Omental fat pad (tissue), 4 donors: Measurements from ENCODE around the gene UBQLNL. TPM values are rescaled to one million over a fixed set of nuclear protein-coding genes. Genes with fewer than 3 reads are reported as not detected.
A peak's percentile ranks its signal among the peaks of the same experiment; 100 is the strongest.

Experiments
- ATAC-seq: fragments of 150-250 bp; one replicate; pipeline ENCODE4 v1.9.1; 2016; ENCODE audit warnings: mild to moderate bottlenecking, moderate library complexity; ENCODE audit not compliant: low FRiP score
- DNase-seq: peaks from one replicate; pipeline ENCODE4 v3.0.0-alpha.2; 2019; ENCODE audit warnings: low spot score
- total RNA-seq, 4 donors: library from RNA; depleted of rRNA; stranded (reverse); fragments of >200 nt; gene quantifications; one replicate each; pipeline ENCODE4 v1.1.0, GENCODE V29; 2016
- TF ChIP-seq, protein P1 (sequence below), 3 donors: fragments of 450-650 bp; IDR thresholded peaks; one replicate each; pipeline ENCODE4 v1.5.1; 2016 to 2017; ENCODE audit warnings: antibody characterized with exemption in 3 of 3, mild to moderate bottlenecking in 3 of 3, moderate library complexity in 2 of 3

Gene UBQLNL
- total RNA-seq, 4 donors from 2014 or later = 0.19 to 1.7 (median 0.81) TPM

- TF ChIP-seq, protein P1, sequence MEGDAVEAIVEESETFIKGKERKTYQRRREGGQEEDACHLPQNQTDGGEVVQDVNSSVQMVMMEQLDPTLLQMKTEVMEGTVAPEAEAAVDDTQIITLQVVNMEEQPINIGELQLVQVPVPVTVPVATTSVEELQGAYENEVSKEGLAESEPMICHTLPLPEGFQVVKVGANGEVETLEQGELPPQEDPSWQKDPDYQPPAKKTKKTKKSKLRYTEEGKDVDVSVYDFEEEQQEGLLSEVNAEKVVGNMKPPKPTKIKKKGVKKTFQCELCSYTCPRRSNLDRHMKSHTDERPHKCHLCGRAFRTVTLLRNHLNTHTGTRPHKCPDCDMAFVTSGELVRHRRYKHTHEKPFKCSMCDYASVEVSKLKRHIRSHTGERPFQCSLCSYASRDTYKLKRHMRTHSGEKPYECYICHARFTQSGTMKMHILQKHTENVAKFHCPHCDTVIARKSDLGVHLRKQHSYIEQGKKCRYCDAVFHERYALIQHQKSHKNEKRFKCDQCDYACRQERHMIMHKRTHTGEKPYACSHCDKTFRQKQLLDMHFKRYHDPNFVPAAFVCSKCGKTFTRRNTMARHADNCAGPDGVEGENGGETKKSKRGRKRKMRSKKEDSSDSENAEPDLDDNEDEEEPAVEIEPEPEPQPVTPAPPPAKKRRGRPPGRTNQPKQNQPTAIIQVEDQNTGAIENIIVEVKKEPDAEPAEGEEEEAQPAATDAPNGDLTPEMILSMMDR (IDR thresholded peaks at IDR 0.05) = peak in 1 of 3 donors; percentile 37
- ATAC-seq = peak; percentile 73
These were observed 40.2 kb downstream of the UBQLNL start for GRCh38 chr11:5476186-5476819.

DNA sequence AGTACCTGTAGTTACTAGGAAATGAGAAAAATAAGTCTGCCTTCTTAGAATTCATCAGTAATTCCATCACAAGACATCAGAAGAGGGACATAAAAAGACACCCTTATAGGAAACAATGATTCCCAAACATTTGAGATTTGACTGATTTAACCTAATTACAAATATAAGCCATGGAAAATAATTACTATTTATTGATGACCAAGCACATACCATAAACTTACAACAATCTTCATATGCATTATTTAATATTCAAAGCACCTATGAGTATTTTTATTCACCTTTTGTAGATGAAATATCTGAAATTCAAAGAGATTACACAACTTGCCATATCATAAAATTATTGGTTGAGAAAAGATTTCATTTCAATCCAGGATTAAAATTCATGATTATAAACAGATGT lies 42.6 kb downstream of the UBQLNL start:
- ATAC-seq (no peak), DNase-seq (no peak)
- TF ChIP-seq, protein P1 (IDR thresholded peaks at IDR 0.05) = no peak

More at GRCh38 chr11:5476186-5476819, 40.2 kb downstream of the UBQLNL start:
- no peak for DNase-seq

- no peak for ATAC-seq
- TF ChIP-seq, protein P1 (IDR thresholded peaks at IDR 0.05) = no peak
- no peak for DNase-seq
These were observed 49.0 kb downstream of the UBQLNL start for GRCh38 chr11:5467527-5467926.

Other genes with a start within 250 kb of the UBQLNL start
- gene HBE1, start 246.8 kb downstream of the UBQLNL start, total RNA-seq = not detected
- gene OR51B4, start 214.8 kb downstream of the UBQLNL start, total RNA-seq = not detected
- 1 to 10 TPM in 1 of 4 donors, under 1 TPM in 1, not detected in 2; 0.46 to 1.1 TPM for gene OR51B2, start 192.4 kb downstream of the UBQLNL start, total RNA-seq
- under 1 TPM in 3 of 4 donors, not detected in 1; 0.36 to 0.63 (median 0.46) TPM for gene OR51B5, start 173.2 kb downstream of the UBQLNL start, total RNA-seq
- not detected for gene OR51B6, start 165.2 kb downstream of the UBQLNL start, total RNA-seq
- gene OR51M1, start 132.9 kb downstream of the UBQLNL start, total RNA-seq = not detected
- not detected for gene OR51Q1, start 94.6 kb downstream of the UBQLNL start, total RNA-seq
- under 1 TPM in 1 of 4 donors, not detected in 3; 0.96 TPM for gene OR51I1, start 75.2 kb downstream of the UBQLNL start, total RNA-seq
- gene OR51I2, start 67.4 kb downstream of the UBQLNL start, total RNA-seq = not detected
- not detected for gene OR52D1, start 28.0 kb downstream of the UBQLNL start, total RNA-seq
- 1 to 10 TPM in 2 of 4 donors, under 1 TPM in 2; 0.82 to 1.3 (median 0.98) TPM for gene UBQLN3, start 6.7 kb downstream of the UBQLNL start, total RNA-seq
- gene OR52H1, start 31.8 kb upstream of the UBQLNL start, total RNA-seq = 1 to 10 TPM in 1 of 4 donors, under 1 TPM in 1, not detected in 2; 0.48 to 1.8 TPM
- not detected for gene OR52B6, start 64.2 kb upstream of the UBQLNL start, total RNA-seq
- 1 to 10 TPM; 1.9 to 3.3 (median 2.8) TPM for gene TRIM6, start 79.9 kb upstream of the UBQLNL start, total RNA-seq
- gene TRIM34, start 108.3 kb upstream of the UBQLNL start, total RNA-seq = 1 to 10 TPM; 3.7 to 9.6 (median 6.6) TPM
- gene TRIM5, start 168.4 kb upstream of the UBQLNL start, total RNA-seq = 10 to 100 TPM; 18.0 to 24.4 (median 21.1) TPM
- gene TRIM22, start 173.1 kb upstream of the UBQLNL start, total RNA-seq = 100 to 1,000 TPM in 1 of 4 donors, 10 to 100 TPM in 3; 22.3 to 163 (median 55.7) TPM
- gene OR56B1, start 219.7 kb upstream of the UBQLNL start, total RNA-seq = under 1 TPM in 1 of 4 donors, not detected in 3; 0.47 TPM
- gene OR52N4, start 237.5 kb upstream of the UBQLNL start, total RNA-seq = under 1 TPM in 1 of 4 donors, not detected in 3; 0.72 TPM